CD4-positive, CD25-positive, alpha-beta regulatory T cell (primary cell): ENCODE data around the gene CRB2. TPM values are rescaled to one million over a fixed set of nuclear protein-coding genes. Genes with fewer than 3 reads are reported as not detected.

Experiments used
- ATAC-seq, 2 donors: fragments of 150-1000 bp; cut with Tn5 transposase; one replicate each; pipeline ENCODE4 v1.10.0; 2021; ENCODE audit warnings: low read depth in 2 of 2, moderate number of reproducible peaks in 2 of 2, moderate library complexity in 1 of 2
- DNase-seq, 3 donors: peaks; one replicate each; pipeline versions ENCODE4 v3.0.0 to v3.0.0-alpha.2; 2012 to 2022; ENCODE audit warnings: mixed read lengths in 1 of 3
- H3K27ac ChIP-seq: one replicate; pipeline ENCODE4 v1.7.0; 2013; ENCODE audit warnings: mild to moderate bottlenecking, low read length; ENCODE audit not compliant: insufficient read depth, poor library complexity, severe bottlenecking
- H3K27me3 ChIP-seq: one replicate; pipeline ENCODE4 v1.7.0; 2013; ENCODE audit warnings: low read length; ENCODE audit not compliant: control insufficient read depth, insufficient read depth
- H3K36me3 ChIP-seq: one replicate; pipeline ENCODE4 v1.7.0; 2013; ENCODE audit warnings: mild to moderate bottlenecking, low read length, moderate library complexity; ENCODE audit not compliant: control insufficient read depth, insufficient read depth
- H3K4me1 ChIP-seq: 2 replicates; pipeline ENCODE4 v1.7.0; 2013; ENCODE audit warnings: mild to moderate bottlenecking, low read length; ENCODE audit not compliant: insufficient read depth, control insufficient read depth, poor library complexity, severe bottlenecking
- H3K4me3 ChIP-seq: one replicate; pipeline ENCODE4 v1.7.0; 2013; ENCODE audit warnings: low read depth, mild to moderate bottlenecking, low read length, moderate library complexity
- H3K9me3 ChIP-seq, 2 experiments: 1 replicate in 1 of 2; 2 replicates in 1 of 2; pipeline ENCODE4 v1.7.0; 2013; ENCODE audit warnings: low read length in 2 of 2, mild to moderate bottlenecking in 1 of 2, moderate library complexity in 1 of 2; ENCODE audit not compliant: control insufficient read depth in 2 of 2
- H3K27ac Mint-ChIP-seq, 3 donors: one replicate each; pipeline ENCODE4 v1.8.0; 2020 to 2022; ENCODE audit warnings: mild to moderate bottlenecking in 3 of 3, mixed read lengths in 3 of 3, moderate library complexity in 2 of 3
- H3K27me3 Mint-ChIP-seq: one replicate; pipeline ENCODE4 v1.8.0; 2022; ENCODE audit warnings: mild to moderate bottlenecking, mixed read lengths
- H3K36me3 Mint-ChIP-seq: one replicate; pipeline ENCODE4 v1.8.0; 2020; ENCODE audit warnings: mixed read lengths
- H3K4me1 Mint-ChIP-seq, 4 donors: one replicate each; pipeline ENCODE4 v1.8.0; 2020 to 2022; ENCODE audit warnings: mixed read lengths in 4 of 4, mild to moderate bottlenecking in 1 of 4
- H3K4me3 Mint-ChIP-seq, 4 donors: one replicate each; pipeline ENCODE4 v1.8.0; 2020 to 2022; ENCODE audit warnings: mild to moderate bottlenecking in 4 of 4, mixed read lengths in 4 of 4, moderate library complexity in 3 of 4
- H3K9me3 Mint-ChIP-seq, 7 donors: one replicate each; pipeline ENCODE4 v1.8.0; 2020 to 2022; ENCODE audit warnings: mixed read lengths in 7 of 7, mild to moderate bottlenecking in 3 of 7, moderate library complexity in 2 of 7
- polyA plus RNA-seq, 4 donors: library from polyadenylated mRNA; unstranded; fragments of 300-500 nt; fragmentation: Illumina TruSeq; gene quantifications; one replicate each; pipeline ENCODE4 v1.2.3, GENCODE V29; 2021
- total RNA-seq: library from RNA; stranded (reverse); gene quantifications from one replicate; pipeline ENCODE4 v1.2.3, GENCODE V29; 2022

Gene CRB2
- total and polyA plus RNA-seq, 5 donors from 2014 or later, result 0.03 TPM; not detected in 4

GRCh38 chr9:123345567-123345955, 10.4 kb upstream of the CRB2 start:
- Histone ChIP-seq H3K4me1 (peaks cover 2% of the 10 kb centered on the region), H3K4me3 (no peak overlapping the region), H3K36me3 (no peaks in the 10 kb centered on the region), H3K9me3 (no peaks in the 10 kb centered on the region), H3K27me3 (no peaks in the 10 kb centered on the region), H3K27ac (no peak overlapping the region)
- H3K4me1 Mint-ChIP-seq, result peaks cover 5 to 24% (median 11%) of the 10 kb centered on the region in 4 donors
- peak overlapping the region in 2 of 3 donors; percentile 20 to 84 for H3K27ac Mint-ChIP-seq
- peaks cover 0 to 1% (median 0%) of the 10 kb centered on the region in 7 donors for H3K9me3 Mint-ChIP-seq
- no peak for DNase-seq
- no peak overlapping the region for H3K4me3 Mint-ChIP-seq
- no peak for ATAC-seq
- H3K36me3 Mint-ChIP-seq, result no peaks in the 10 kb centered on the region
- no peaks in the 10 kb centered on the region for H3K27me3 Mint-ChIP-seq

- no peak for ATAC-seq
- Mint-ChIP-seq H3K4me1 (peaks cover 3 to 20% (median 8%) of the 10 kb centered on the region in 4 donors), H3K9me3 (peaks cover 0 to 1% (median 0%) of the 10 kb centered on the region in 7 donors), H3K36me3 (no peaks in the 10 kb centered on the region), H3K4me3 (no peak overlapping the region), H3K27me3 (no peaks in the 10 kb centered on the region), H3K27ac (peak overlapping the region in 1 of 3 donors; percentile 20)
- Histone ChIP-seq H3K4me1 (no peaks in the 10 kb centered on the region), H3K27ac (no peak overlapping the region), H3K36me3 (no peaks in the 10 kb centered on the region), H3K4me3 (no peak overlapping the region), H3K9me3 (no peaks in the 10 kb centered on the region), H3K27me3 (no peaks in the 10 kb centered on the region)
- DNase-seq, result no peak
Measured at GRCh38 chr9:123346026-123346425, 10.0 kb upstream of the CRB2 start.

- Mint-ChIP-seq H3K36me3 (no peaks in the 10 kb centered on the region), H3K4me1 (peaks cover 0 to 13% (median 3%) of the 10 kb centered on the region in 4 donors), H3K4me3 (no peak overlapping the region), H3K27me3 (no peaks in the 10 kb centered on the region), H3K9me3 (no peaks in the 10 kb centered on the region), H3K27ac (no peak overlapping the region)
- Histone ChIP-seq H3K27ac (no peak overlapping the region), H3K4me1 (no peaks in the 10 kb centered on the region), H3K27me3 (no peaks in the 10 kb centered on the region), H3K36me3 (no peaks in the 10 kb centered on the region), H3K4me3 (no peak overlapping the region), H3K9me3 (no peaks in the 10 kb centered on the region)
- no peak for ATAC-seq
- DNase-seq, result no peak
Measured at GRCh38 chr9:123346826-123347225, 9.2 kb upstream of the CRB2 start.

- ATAC-seq (no peak), DNase-seq (no peak)
- Mint-ChIP-seq H3K4me3 (no peak overlapping the region), H3K4me1 (peaks cover 0 to 12% (median 1%) of the 10 kb centered on the region in 4 donors), H3K27me3 (peaks cover 1% of the 10 kb centered on the region), H3K36me3 (no peaks in the 10 kb centered on the region), H3K9me3 (no peaks in the 10 kb centered on the region), H3K27ac (no peak overlapping the region)
- Histone ChIP-seq H3K4me3 (no peak overlapping the region), H3K36me3 (no peaks in the 10 kb centered on the region), H3K9me3 (no peaks in the 10 kb centered on the region), H3K27ac (no peak overlapping the region), H3K4me1 (no peaks in the 10 kb centered on the region), H3K27me3 (no peaks in the 10 kb centered on the region)
Measured at GRCh38 chr9:123347289-123348060, 8.5 kb upstream of the CRB2 start.

- DNase-seq, result no peak
Measured at GRCh38 chr9:123348317-123348992, 7.5 kb upstream of the CRB2 start.

GRCh38 chr9:123349033-123349432, 7.0 kb upstream of the CRB2 start:
- Mint-ChIP-seq H3K4me1 (peaks cover 0 to 6% (median under 1%) of the 10 kb centered on the region in 4 donors), H3K36me3 (no peaks in the 10 kb centered on the region), H3K9me3 (no peaks in the 10 kb centered on the region), H3K4me3 (no peak overlapping the region), H3K27ac (no peak overlapping the region), H3K27me3 (peaks cover 5% of the 10 kb centered on the region)
- Histone ChIP-seq H3K36me3 (no peaks in the 10 kb centered on the region), H3K27me3 (no peaks in the 10 kb centered on the region), H3K4me1 (peaks cover 2% of the 10 kb centered on the region), H3K4me3 (no peak overlapping the region), H3K9me3 (no peaks in the 10 kb centered on the region), H3K27ac (no peak overlapping the region)
- DNase-seq, result no peak
- ATAC-seq, result no peak

More at GRCh38 chr9:123348317-123348992, 7.5 kb upstream of the CRB2 start:
- Mint-ChIP-seq H3K4me1 (peaks cover 0 to 6% (median 2%) of the 10 kb centered on the region in 4 donors), H3K36me3 (no peaks in the 10 kb centered on the region), H3K27me3 (peaks cover 5% of the 10 kb centered on the region), H3K27ac (no peak overlapping the region), H3K9me3 (no peaks in the 10 kb centered on the region), H3K4me3 (no peak overlapping the region)
- Histone ChIP-seq H3K4me1 (no peaks in the 10 kb centered on the region), H3K9me3 (no peaks in the 10 kb centered on the region), H3K27me3 (no peaks in the 10 kb centered on the region), H3K4me3 (no peak overlapping the region), H3K36me3 (no peaks in the 10 kb centered on the region), H3K27ac (no peak overlapping the region)
- no peak for ATAC-seq

GRCh38 chr9:123349691-123350480, 6.1 kb upstream of the CRB2 start:
- no peak overlapping the region for H3K27ac Mint-ChIP-seq
- DNase-seq (peak; percentile 45 to 68 (median 67)), ATAC-seq (peak; percentile 74 to 75)
- H3K4me3 Mint-ChIP-seq, result no peak overlapping the region
- Histone ChIP-seq H3K4me1 (peaks cover 4% of the 10 kb centered on the region), H3K9me3 (no peaks in the 10 kb centered on the region), H3K27ac (no peak overlapping the region), H3K36me3 (no peaks in the 10 kb centered on the region), H3K4me3 (no peak overlapping the region), H3K27me3 (no peaks in the 10 kb centered on the region)
- H3K27me3 Mint-ChIP-seq, result peaks cover 9% of the 10 kb centered on the region
- no peaks in the 10 kb centered on the region for H3K9me3 Mint-ChIP-seq
- H3K36me3 Mint-ChIP-seq, result no peaks in the 10 kb centered on the region
- peaks cover 0 to 6% (median 2%) of the 10 kb centered on the region in 4 donors for H3K4me1 Mint-ChIP-seq
